GM21381 (cell line): Measurements from ENCODE around the gene LONRF2.

Source experiments
- ATAC-seq: cut with Tn5 transposase; IDR thresholded peaks from one replicate; pipeline ENCODE4 v1.9.1; 2021; ENCODE audit warnings: mild to moderate bottlenecking, moderate library complexity; ENCODE audit not compliant: unreplicated experiment

LONRF2 gene

GRCh38 chr2:100237770-100238169 is 84.5 kb downstream of the LONRF2 start:
- no peak for ATAC-seq

GRCh38 chr2:100237163-100237562 is 85.1 kb downstream of the LONRF2 start:
- ATAC-seq, result no peak

- ATAC-seq, result no peak
Measured at GRCh38 chr2:100236166-100236565, 86.1 kb downstream of the LONRF2 start.

- peak; percentile 6 for ATAC-seq
Measured at GRCh38 chr2:100235581-100235980, 86.7 kb downstream of the LONRF2 start.

GRCh38 chr2:100235098-100235497 is 87.2 kb downstream of the LONRF2 start:
- peak; percentile 73 for ATAC-seq

- ATAC-seq, result no peak
Measured at GRCh38 chr2:100234141-100234540, 88.2 kb downstream of the LONRF2 start.

GRCh38 chr2:100233061-100233460 is 89.2 kb downstream of the LONRF2 start:
- no peak for ATAC-seq

GRCh38 chr2:100230754-100231153 is 91.5 kb downstream of the LONRF2 start:
- no peak for ATAC-seq

- no peak for ATAC-seq
Measured at GRCh38 chr2:100228967-100229366, 93.3 kb downstream of the LONRF2 start.

GRCh38 chr2:100228415-100228814 is 93.9 kb downstream of the LONRF2 start:
- no peak for ATAC-seq

- no peak for ATAC-seq
Measured at GRCh38 chr2:100224988-100225710, 97.2 kb downstream of the LONRF2 start.

GRCh38 chr2:100223502-100223901 is 98.8 kb downstream of the LONRF2 start:
- no peak for ATAC-seq
